ENCODE measurements around the gene F12.

The F12 gene

DNA sequence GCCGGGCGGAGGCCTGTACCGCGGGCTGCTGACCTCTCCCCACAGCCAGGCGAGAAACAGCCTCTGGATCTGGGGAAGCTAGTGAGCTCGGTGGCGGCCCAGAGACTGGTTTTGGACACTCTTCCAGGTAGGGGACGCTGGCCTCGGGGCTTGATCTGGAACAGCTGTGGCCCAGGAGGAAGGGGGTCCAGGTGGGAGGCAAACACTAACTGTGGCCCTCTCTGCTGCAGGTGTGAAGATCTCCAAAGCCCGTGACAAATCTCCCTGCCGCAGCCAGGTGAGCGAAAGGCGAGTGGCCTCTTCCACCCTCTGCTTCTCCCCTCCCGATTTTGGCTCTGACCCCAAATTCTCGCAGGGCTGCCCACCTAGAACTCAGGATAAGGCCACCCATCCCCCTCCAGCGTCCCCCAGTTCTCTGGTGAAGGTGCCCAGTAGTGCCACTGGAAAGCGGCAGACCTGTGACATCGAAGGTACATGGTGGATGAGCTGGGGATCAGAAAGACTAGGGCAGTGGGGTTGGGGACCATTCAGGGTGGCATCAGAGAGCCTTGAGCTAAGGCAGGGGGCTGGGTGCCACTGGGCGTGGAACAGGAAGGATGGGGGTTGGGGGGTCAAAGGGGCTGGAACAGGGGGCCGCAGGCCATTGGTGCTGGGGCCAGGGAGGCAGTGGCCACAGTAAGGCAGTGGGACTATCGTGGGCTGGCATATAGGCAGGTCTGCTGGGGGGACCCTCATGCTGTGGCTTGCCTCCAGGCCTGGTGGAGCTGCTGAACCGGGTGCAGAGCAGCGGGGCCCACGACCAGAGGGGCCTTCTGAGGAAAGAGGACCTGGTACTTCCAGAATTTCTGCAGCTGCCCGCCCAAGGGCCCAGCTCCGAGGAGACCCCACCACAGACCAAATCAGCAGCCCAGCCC lies 38.0 kb downstream of the F12 start:
- no peaks in the 10 kb centered on the region for H3K36me3 ChIP-seq (ENCODE audit: control insufficient read depth in 2 of 2, insufficient read depth in 2 of 2, low read length in 2 of 2)
- peak overlapping the region; percentile 64 to 65 for H3K4me3 ChIP-seq (ENCODE audit: low read length in 2 of 2)
- H3K27ac ChIP-seq (ENCODE audit: low read length): no peak overlapping the region
- H3K27me3 ChIP-seq (ENCODE audit: control insufficient read depth in 1 of 2, insufficient read depth in 2 of 2, low read length in 2 of 2): no peaks in the 10 kb centered on the region
- peak overlapping the region; percentile 58 to 66 for H3K9ac ChIP-seq (ENCODE audit: low read length in 2 of 2)
- no peaks in the 10 kb centered on the region for H3K9me3 ChIP-seq (ENCODE audit: control insufficient read depth in 2 of 2, low read length in 2 of 2)
- H3K4me1 ChIP-seq (ENCODE audit: control insufficient read depth, insufficient read depth, low read length): peaks cover 23% of the 10 kb centered on the region

DNA sequence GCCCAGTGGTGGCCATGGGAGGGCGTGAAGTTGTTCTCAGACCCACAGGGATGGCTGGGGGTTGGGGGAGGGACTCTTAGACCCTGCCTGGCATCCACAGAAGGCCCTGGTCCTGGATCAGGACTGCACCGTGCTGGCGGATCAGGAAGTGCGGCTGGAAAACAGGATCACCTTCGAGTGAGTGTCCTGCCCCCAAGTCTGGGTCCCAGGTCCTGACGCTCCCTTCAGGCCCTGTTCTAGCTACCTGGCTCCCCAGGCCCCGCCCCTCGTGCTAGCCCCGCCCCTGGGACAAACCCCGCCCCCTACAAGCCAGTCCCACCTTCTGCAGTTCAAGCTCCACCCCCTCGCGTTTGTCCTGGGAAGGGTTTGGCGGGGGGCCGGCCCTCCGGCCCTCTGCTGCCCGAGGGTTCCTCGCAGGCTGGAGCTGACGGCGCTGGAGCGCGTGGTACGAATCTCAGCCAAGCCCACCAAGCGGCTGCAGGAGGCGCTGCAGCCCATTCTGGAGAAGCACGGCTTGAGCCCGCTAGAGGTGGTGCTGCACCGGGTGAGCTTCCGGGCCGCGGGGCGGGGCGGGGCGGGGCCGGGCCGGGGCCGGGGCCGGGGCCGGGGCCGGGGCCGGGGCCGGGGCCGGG lies 38.8 kb downstream of the F12 start:
- H3K4me3 ChIP-seq (ENCODE audit: low read length in 2 of 2): peak overlapping the region in 1 of 2 donors; percentile 64
- peaks cover 30% of the 10 kb centered on the region for H3K4me1 ChIP-seq (ENCODE audit: control insufficient read depth, insufficient read depth, low read length)
- no peaks in the 10 kb centered on the region for H3K27me3 ChIP-seq (ENCODE audit: control insufficient read depth in 1 of 2, insufficient read depth in 2 of 2, low read length in 2 of 2)
- H3K9me3 ChIP-seq (ENCODE audit: control insufficient read depth in 2 of 2, low read length in 2 of 2): no peaks in the 10 kb centered on the region
- H3K27ac ChIP-seq (ENCODE audit: low read length): no peak overlapping the region
- peak overlapping the region in 1 of 2 donors; percentile 23 for H3K9ac ChIP-seq (ENCODE audit: low read length in 2 of 2)
- H3K36me3 ChIP-seq (ENCODE audit: control insufficient read depth in 2 of 2, insufficient read depth in 2 of 2, low read length in 2 of 2): no peaks in the 10 kb centered on the region

DNA sequence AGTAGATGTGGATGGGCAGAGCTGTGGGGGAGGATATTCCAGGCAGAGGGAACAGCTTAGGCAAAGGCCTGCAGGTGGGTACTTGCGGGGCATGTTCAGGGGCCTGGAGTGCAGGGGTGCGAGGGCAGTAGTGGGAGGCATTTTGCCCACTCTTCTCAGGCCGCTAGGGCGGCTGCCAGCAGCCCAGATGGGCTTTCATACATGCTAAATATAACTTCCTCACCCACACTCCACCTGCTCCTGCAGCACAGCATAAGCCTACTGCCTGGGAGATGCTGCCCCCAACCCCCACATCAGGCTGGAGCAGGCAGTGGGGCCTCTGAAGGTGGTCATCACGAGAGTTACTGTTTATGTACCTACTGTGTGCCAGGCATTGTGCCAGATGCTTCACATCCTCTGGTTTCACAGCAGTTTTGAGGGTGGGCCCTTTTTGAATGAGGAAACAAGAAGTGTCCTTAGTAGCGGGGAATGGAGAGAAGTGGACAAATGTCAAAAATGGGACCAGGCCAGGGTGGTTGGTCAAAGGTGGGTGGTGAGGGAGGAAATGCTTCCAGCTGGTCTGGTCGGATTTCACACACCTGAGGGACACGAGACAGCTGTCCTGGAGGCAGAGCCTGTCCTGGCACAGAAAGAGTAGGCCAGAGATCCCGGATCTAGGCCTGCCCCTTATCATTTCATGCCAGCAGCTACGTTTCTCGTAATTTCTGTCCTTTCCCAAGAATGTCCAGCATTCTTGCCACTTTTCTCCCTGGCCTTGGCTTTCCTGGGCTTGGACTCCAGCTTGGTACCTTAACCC lies 39.5 kb downstream of the F12 start:
- H3K4me1 ChIP-seq (ENCODE audit: control insufficient read depth, insufficient read depth, low read length): peaks cover 30% of the 10 kb centered on the region
- H3K4me3 ChIP-seq (ENCODE audit: low read length in 2 of 2): no peak overlapping the region
- H3K27ac ChIP-seq (ENCODE audit: low read length): no peak overlapping the region
- peak overlapping the region in 1 of 2 donors; percentile 23 for H3K9ac ChIP-seq (ENCODE audit: low read length in 2 of 2)
- no peaks in the 10 kb centered on the region for H3K27me3 ChIP-seq (ENCODE audit: control insufficient read depth in 1 of 2, insufficient read depth in 2 of 2, low read length in 2 of 2)
- H3K9me3 ChIP-seq (ENCODE audit: control insufficient read depth in 2 of 2, low read length in 2 of 2): no peaks in the 10 kb centered on the region
- no peaks in the 10 kb centered on the region for H3K36me3 ChIP-seq (ENCODE audit: control insufficient read depth in 2 of 2, insufficient read depth in 2 of 2, low read length in 2 of 2)

DNA sequence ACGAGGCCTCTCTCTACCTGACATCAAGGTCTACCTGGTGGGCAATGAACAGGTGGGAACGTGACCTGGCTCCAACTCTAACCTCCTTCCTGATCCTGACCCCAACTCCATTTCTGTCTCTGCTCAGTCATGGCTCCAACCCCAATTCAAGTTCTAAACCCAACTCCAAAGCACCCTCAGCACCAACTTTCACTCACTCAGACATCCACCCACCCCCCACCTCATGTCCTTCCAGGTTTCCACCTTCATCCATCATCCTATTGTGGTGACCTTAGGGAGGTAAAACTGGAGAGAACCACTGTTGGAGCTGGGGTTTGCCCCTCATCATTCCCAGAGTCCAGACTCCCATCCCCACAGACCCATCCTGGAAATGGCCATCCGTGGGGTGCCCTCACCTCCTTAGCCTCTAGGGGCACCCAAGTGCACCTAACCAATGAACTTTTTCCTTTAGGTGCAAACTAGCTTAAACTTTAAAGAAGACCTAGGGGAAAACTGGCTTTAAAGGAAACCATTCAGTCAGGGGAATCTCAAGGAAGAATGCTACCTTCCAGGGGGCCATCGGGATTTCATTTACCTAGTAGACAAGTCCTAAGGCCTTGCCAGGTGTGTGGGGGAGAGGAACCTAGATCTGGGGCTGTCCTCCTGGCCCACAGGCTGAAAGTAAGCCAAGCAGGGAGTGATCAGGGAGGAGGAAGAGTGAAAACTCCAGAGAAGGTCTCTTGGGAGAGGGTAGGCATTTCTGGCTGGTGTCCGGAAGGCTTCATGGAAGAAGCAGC lies 40.3 kb downstream of the F12 start:
- no peaks in the 10 kb centered on the region for H3K9me3 ChIP-seq (ENCODE audit: control insufficient read depth in 2 of 2, low read length in 2 of 2)
- no peak overlapping the region for H3K4me3 ChIP-seq (ENCODE audit: low read length in 2 of 2)
- H3K36me3 ChIP-seq (ENCODE audit: control insufficient read depth in 2 of 2, insufficient read depth in 2 of 2, low read length in 2 of 2): no peaks in the 10 kb centered on the region
- H3K9ac ChIP-seq (ENCODE audit: low read length in 2 of 2): no peak overlapping the region
- peaks cover 30% of the 10 kb centered on the region for H3K4me1 ChIP-seq (ENCODE audit: control insufficient read depth, insufficient read depth, low read length)
- H3K27me3 ChIP-seq (ENCODE audit: control insufficient read depth in 1 of 2, insufficient read depth in 2 of 2, low read length in 2 of 2): no peaks in the 10 kb centered on the region
- H3K27ac ChIP-seq (ENCODE audit: low read length): no peak overlapping the region

DNA sequence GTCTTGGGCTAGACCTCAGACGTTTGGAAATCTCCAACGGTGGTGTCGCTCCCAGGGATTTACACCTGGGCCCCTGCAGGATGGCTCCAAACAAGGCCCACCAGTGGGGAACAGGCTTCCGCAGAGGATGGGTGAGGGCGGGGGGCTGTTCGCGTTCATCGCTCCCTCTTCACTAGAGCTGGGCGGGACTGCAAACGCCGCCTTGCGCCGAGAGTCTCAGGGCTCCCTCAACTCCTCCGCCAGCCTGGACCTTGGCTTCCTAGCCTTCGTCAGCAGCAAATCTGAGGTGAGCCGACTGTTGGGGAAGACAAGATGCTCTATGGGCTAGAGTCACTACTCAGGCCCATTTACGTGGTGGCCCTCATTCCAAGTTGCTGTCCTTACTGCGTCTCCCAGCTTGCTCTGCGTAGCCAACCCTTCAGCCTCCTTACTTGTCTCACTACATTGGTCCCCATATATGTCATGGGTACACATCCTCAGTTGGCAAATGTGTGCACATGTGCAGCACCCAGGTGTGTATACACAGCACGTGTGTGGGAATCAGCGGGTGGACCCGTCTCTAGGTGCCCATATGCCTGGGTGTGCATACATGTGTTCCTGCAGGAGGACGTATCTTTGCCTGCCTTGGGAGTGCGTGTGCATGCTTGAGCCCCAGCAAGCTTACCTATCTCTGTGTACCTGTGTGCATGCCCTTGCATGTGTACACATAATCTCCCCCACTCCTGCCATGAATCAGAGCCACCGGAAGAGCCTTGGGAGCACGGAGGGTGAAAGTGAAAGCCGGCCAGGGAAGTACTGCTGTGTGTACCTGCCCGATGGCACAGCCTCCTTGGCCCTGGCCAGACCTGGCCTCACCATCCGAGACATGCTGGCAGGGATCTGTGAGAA lies 41.1 kb downstream of the F12 start:
- H3K27me3 ChIP-seq (ENCODE audit: control insufficient read depth in 1 of 2, insufficient read depth in 2 of 2, low read length in 2 of 2): no peaks in the 10 kb centered on the region
- H3K36me3 ChIP-seq (ENCODE audit: control insufficient read depth in 2 of 2, insufficient read depth in 2 of 2, low read length in 2 of 2): no peaks in the 10 kb centered on the region
- H3K9ac ChIP-seq (ENCODE audit: low read length in 2 of 2): no peak overlapping the region
- peak overlapping the region in 1 of 2 donors; percentile 75 for H3K4me3 ChIP-seq (ENCODE audit: low read length in 2 of 2)
- no peak overlapping the region for H3K27ac ChIP-seq (ENCODE audit: low read length)
- H3K9me3 ChIP-seq (ENCODE audit: control insufficient read depth in 2 of 2, low read length in 2 of 2): no peaks in the 10 kb centered on the region
- H3K4me1 ChIP-seq (ENCODE audit: control insufficient read depth, insufficient read depth, low read length): peaks cover 37% of the 10 kb centered on the region

DNA sequence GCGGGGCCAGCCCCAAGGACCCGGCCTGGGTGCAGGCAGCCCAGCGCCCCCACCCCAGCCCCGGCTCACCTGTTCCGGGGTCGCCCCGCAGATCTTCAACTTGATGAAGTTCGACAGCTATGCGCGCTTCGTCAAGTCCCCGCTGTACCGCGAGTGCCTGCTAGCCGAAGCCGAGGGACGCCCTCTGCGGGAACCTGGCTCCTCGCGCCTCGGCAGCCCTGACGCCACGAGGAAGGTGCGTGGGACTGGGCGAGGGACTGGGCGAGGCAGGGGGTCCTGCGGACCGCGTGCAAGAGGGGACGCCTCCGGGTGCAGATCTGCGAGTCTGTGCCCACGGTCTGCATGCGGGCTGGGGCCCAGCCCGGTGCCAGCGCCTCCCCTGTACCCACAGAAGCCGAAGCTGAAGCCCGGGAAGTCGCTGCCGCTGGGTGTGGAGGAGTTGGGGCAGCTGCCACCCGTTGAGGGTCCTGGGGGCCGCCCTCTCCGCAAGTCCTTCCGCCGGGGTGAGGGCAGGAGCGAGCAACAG lies 42.0 kb downstream of the F12 start:
- Histone ChIP-seq H3K9me3 (ENCODE audit: control insufficient read depth in 2 of 2, low read length in 2 of 2) (no peaks in the 10 kb centered on the region), H3K36me3 (ENCODE audit: control insufficient read depth in 2 of 2, insufficient read depth in 2 of 2, low read length in 2 of 2) (no peaks in the 10 kb centered on the region), H3K27me3 (ENCODE audit: control insufficient read depth in 1 of 2, insufficient read depth in 2 of 2, low read length in 2 of 2) (no peaks in the 10 kb centered on the region), H3K4me3 (ENCODE audit: low read length in 2 of 2) (peak overlapping the region; percentile 56 to 75), H3K9ac (ENCODE audit: low read length in 2 of 2) (peak overlapping the region in 1 of 2 donors; percentile 88), H3K27ac (ENCODE audit: low read length) (peak overlapping the region; percentile 93), H3K4me1 (ENCODE audit: control insufficient read depth, insufficient read depth, low read length) (peaks cover 41% of the 10 kb centered on the region)

DNA sequence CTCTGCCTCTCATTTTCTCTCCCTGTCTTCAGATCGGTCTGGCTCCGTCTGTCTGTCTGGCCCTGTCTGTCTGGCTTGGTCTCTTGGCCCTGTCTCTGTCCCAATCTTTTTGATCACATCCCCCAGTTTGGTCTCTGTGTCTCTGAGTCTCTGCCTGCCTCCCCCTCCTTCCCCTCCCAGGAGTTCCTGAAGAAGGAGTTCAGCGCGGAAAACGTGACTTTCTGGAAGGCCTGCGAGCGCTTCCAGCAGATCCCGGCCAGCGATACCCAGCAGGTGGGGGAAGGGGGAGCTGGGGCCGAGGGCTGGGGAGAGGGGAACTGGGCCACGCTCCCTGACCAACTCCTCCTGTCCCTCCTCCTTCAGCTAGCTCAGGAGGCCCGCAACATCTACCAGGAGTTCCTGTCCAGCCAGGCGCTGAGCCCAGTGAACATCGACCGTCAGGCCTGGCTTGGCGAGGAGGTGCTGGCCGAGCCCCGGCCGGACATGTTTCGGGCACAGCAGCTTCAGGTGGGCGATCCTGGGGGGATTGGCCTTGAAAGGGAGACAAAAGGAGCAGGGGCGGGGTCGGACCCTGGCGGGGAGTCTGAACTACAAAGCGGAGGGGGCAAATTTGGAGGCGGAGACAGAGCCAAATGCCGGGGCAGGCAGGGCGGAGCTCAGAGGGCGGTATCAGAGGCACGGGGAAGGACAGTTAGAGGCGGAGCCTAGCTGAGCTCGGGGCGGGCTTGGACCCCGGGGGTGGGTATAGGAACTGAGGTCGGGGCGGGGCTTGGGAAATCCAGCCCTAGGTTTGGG lies 42.6 kb downstream of the F12 start:
- Histone ChIP-seq H3K4me3 (ENCODE audit: low read length in 2 of 2) (peak overlapping the region; percentile 75), H3K27me3 (ENCODE audit: control insufficient read depth in 1 of 2, insufficient read depth in 2 of 2, low read length in 2 of 2) (no peaks in the 10 kb centered on the region), H3K4me1 (ENCODE audit: control insufficient read depth, insufficient read depth, low read length) (peaks cover 40% of the 10 kb centered on the region), H3K9ac (ENCODE audit: low read length in 2 of 2) (peak overlapping the region; percentile 78 to 88), H3K9me3 (ENCODE audit: control insufficient read depth in 2 of 2, low read length in 2 of 2) (no peaks in the 10 kb centered on the region), H3K36me3 (ENCODE audit: control insufficient read depth in 2 of 2, insufficient read depth in 2 of 2, low read length in 2 of 2) (no peaks in the 10 kb centered on the region), H3K27ac (ENCODE audit: low read length) (peak overlapping the region; percentile 93)

DNA sequence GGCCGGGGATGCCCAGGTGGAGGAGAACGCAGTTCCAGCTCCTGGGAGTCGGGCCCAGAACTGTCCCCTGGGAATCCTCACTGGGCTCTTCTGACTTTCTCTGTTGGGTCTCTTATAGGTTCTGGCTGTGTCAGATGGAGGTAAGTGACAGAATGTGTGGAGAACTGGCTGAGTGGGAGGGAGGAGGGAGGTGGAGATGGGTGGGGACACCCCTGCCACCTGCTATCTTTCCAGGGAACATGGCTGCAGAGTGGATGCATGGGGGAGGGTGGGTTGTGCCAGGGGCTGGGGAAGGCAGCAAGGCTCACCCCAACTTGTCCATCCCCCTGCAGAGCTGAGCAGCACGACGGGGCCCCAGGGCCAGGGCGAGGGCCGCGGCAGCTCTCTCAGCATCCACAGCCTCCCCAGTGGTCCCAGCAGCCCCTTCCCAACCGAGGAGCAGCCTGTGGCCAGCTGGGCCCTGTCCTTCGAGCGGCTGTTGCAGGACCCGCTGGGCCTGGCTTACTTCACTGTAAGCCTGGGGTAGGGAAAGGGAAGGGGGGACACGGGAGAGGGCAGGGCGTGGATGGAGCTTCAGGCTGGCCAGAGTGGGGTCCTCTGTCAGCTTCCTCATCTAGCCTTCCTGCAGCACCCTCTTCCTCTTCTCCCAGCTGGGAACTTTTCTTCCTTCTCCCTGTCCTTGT lies 43.4 kb downstream of the F12 start:
- Histone ChIP-seq H3K4me3 (ENCODE audit: low read length in 2 of 2) (peak overlapping the region; percentile 75), H3K27ac (ENCODE audit: low read length) (peak overlapping the region; percentile 93), H3K36me3 (ENCODE audit: control insufficient read depth in 2 of 2, insufficient read depth in 2 of 2, low read length in 2 of 2) (no peaks in the 10 kb centered on the region), H3K4me1 (ENCODE audit: control insufficient read depth, insufficient read depth, low read length) (peaks cover 33% of the 10 kb centered on the region), H3K27me3 (ENCODE audit: control insufficient read depth in 1 of 2, insufficient read depth in 2 of 2, low read length in 2 of 2) (no peaks in the 10 kb centered on the region), H3K9me3 (ENCODE audit: control insufficient read depth in 2 of 2, low read length in 2 of 2) (no peaks in the 10 kb centered on the region), H3K9ac (ENCODE audit: low read length in 2 of 2) (peak overlapping the region; percentile 78 to 88)
